ENCODE data around the gene HPGDS.

- TF ChIP-seq, protein P1, sequence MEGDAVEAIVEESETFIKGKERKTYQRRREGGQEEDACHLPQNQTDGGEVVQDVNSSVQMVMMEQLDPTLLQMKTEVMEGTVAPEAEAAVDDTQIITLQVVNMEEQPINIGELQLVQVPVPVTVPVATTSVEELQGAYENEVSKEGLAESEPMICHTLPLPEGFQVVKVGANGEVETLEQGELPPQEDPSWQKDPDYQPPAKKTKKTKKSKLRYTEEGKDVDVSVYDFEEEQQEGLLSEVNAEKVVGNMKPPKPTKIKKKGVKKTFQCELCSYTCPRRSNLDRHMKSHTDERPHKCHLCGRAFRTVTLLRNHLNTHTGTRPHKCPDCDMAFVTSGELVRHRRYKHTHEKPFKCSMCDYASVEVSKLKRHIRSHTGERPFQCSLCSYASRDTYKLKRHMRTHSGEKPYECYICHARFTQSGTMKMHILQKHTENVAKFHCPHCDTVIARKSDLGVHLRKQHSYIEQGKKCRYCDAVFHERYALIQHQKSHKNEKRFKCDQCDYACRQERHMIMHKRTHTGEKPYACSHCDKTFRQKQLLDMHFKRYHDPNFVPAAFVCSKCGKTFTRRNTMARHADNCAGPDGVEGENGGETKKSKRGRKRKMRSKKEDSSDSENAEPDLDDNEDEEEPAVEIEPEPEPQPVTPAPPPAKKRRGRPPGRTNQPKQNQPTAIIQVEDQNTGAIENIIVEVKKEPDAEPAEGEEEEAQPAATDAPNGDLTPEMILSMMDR (IDR thresholded peaks at IDR 0.05; ENCODE audit: poor library complexity): no peak
- no peak for TF ChIP-seq EZH2phosphoT487 (IDR thresholded peaks at IDR 0.05; ENCODE audit: low read depth, severe bottlenecking, unreplicated experiment)
These were observed 3.8 kb downstream of the HPGDS start for GRCh38 chr4:94338681-94339351.
